Astrocyte of the spinal cord (primary cell): ENCODE measurements around the gene STAB2.

Experiments
- DNase-seq: peaks from one replicate; pipeline ENCODE4 v3.0.0; 2011; ENCODE audit warnings: low read depth, low spot score
- H3K4me3 ChIP-seq: 2 replicates; pipeline ENCODE4 v1.5.1; 2011; ENCODE audit warnings: low read depth, mild to moderate bottlenecking, low read length, moderate library complexity
- in situ Hi-C: cut with HindIII; loops from 2 replicates; pipeline ENCODE4 v1.10.0; 2017; ENCODE audit warnings: low sequenced_read_pairs
- TF ChIP-seq, protein P1 (sequence below): IDR thresholded peaks from 2 replicates; pipeline ENCODE4 v1.5.1; 2012; ENCODE audit warnings: low read depth, mild to moderate bottlenecking, low read length, inconsistent platforms

Gene STAB2

DNA sequence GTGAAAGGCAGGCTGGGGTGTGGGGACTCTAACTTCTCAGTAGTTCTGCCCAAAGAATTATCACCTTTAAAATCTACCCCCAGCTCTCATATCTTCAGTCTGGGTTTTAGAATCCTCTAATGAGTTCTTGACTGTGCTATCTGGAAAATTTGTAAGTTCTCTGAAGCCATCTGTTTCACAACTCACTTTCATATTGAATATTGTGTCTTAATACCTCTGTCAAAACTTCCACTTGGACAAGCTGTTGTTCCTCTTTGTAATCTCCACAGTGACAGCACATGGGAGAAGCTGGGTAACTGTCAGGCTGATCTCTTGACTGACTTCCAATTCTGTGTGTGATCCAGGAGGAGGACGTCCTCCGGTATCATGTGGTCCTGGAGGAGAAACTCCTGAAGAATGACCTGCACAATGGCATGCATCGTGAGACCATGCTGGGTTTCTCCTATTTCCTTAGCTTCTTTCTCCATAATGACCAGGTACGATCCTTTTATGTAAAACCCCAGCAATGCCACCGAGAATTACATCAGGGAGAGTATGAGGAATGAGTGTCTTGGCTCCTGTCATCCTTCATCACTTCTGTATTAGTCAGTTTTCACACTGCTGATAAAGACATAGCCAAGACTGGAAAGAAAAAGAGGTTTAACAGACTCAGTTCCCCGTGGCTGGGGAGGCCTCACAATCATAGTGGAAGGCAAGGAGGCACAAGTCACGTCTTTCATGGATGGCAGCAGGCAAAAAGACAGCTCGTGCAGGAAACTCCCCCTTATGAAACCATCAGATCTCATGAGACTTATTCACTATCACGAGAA, 111.9 kb downstream of the STAB2 start:
- no peak for DNase-seq
- TF ChIP-seq, protein P1, sequence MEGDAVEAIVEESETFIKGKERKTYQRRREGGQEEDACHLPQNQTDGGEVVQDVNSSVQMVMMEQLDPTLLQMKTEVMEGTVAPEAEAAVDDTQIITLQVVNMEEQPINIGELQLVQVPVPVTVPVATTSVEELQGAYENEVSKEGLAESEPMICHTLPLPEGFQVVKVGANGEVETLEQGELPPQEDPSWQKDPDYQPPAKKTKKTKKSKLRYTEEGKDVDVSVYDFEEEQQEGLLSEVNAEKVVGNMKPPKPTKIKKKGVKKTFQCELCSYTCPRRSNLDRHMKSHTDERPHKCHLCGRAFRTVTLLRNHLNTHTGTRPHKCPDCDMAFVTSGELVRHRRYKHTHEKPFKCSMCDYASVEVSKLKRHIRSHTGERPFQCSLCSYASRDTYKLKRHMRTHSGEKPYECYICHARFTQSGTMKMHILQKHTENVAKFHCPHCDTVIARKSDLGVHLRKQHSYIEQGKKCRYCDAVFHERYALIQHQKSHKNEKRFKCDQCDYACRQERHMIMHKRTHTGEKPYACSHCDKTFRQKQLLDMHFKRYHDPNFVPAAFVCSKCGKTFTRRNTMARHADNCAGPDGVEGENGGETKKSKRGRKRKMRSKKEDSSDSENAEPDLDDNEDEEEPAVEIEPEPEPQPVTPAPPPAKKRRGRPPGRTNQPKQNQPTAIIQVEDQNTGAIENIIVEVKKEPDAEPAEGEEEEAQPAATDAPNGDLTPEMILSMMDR: no peak
- in situ Hi-C loops: no loop called here
- H3K4me3 ChIP-seq: no peak overlapping the region

DNA sequence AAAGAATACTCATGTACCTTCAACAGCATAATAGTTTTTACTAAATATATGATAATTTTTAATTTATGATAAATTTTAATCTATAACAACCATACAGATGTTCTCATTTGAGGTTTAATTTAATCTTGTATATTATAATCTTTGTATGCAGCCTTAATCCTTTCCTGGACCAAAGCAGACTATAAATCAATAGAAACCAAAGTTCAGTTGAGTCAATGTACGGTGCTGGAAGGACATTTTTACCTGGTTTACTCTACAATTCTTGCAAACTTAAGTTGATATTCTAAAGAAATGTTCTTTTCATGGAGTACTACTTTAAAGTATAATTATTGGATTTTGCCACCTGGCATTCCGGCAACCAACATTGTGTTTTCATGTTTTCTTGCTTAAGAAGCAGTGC, 118.0 kb downstream of the STAB2 start:
- in situ Hi-C loops: no loop called here
- TF ChIP-seq, protein P1: no peak
- no peak overlapping the region for H3K4me3 ChIP-seq
- DNase-seq: no peak

- TF ChIP-seq, protein P1: no peak
- in situ Hi-C loops: no loop called here
- H3K4me3 ChIP-seq: no peak overlapping the region
- DNase-seq: no peak
Measured at GRCh38 chr12:103705927-103706326, 118.9 kb downstream of the STAB2 start.

DNA sequence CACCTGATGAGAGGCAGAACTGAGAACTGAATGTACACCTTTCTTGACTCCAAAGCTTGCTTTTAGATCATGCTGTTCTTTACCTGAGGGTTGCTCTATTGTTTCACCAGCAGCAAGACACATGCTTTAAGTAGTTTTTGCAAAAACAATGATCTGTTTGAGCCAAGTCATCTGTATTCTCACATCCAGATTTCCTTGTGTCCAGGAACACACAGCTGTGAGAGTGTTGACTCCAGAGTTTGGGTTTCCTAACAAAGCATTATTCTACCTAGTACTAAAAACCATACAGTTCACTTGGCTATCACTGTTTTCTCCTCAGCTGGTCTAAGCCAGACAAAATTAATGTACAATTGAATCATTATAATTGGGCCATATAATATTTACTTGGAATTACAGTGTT, 120.4 kb downstream of the STAB2 start:
- TF ChIP-seq, protein P1: no peak
- no peak overlapping the region for H3K4me3 ChIP-seq
- DNase-seq: no peak
- in situ Hi-C loops: no loop called here

DNA sequence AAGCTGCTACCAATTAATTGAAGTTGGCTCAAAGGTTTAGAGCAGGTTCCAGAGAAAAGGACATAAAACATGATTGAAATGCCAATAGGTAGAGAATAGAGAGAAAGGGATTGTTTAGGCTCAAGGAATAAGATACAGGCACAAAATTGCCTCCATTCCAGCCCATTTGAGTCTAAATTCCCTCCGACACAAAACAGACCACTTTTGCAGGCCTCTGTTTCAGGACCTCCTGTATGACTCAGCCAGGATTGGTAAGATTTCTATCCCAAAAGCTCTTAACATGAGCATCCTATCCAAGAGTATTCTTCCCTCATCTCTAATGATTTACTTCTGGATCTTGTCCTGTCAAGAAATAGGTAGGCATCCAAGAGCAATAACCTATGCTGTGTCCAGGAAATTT, 123.5 kb downstream of the STAB2 start:
- no peak overlapping the region for H3K4me3 ChIP-seq
- DNase-seq: no peak
- in situ Hi-C loops: no loop called here
- TF ChIP-seq, protein P1: no peak

DNA sequence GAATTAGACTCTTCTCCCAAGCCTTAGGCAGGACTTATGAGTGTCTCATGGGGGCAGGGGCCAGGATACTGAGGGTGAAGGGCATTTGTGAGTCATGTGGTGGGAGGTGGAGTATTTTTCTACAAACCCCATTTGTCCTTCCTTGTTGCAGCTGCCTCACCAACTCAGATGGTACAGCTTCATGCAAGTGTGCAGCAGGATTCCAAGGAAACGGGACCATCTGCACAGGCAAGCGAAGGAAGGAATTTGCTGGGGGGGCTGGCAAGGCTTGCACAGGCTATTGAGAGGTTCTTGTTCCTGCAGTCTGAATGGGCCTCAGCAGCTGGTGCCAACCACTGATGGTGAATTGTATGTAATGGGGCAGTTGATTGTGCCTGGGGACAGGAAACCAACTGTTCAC, 125.1 kb downstream of the STAB2 start:
- in situ Hi-C loops: no loop called here
- H3K4me3 ChIP-seq: no peak overlapping the region
- no peak for DNase-seq
- TF ChIP-seq, protein P1: no peak
